ENCODE data around the gene SERINC1.

DNA sequence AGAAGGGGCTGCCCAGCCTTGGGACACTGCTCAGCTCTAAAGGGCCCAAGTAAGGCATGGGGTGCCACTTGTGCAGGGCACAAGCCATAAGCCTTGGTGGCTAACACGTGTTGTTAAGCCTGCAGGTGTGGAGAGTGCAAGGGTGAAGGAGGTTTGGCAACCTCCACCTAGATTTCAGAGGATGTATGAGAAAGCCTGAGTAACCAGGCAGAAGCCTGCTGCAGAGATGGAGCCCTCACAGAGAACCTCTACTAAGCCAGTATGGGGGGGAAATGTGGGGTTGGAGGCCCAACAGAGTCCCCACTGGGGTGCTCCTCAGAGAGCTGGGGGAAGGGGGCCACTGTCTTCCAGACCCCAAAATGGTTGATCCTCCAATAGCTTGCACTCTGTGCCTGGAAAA, 32.6 kb downstream of the SERINC1 start:
- TF ChIP-seq, protein P1, sequence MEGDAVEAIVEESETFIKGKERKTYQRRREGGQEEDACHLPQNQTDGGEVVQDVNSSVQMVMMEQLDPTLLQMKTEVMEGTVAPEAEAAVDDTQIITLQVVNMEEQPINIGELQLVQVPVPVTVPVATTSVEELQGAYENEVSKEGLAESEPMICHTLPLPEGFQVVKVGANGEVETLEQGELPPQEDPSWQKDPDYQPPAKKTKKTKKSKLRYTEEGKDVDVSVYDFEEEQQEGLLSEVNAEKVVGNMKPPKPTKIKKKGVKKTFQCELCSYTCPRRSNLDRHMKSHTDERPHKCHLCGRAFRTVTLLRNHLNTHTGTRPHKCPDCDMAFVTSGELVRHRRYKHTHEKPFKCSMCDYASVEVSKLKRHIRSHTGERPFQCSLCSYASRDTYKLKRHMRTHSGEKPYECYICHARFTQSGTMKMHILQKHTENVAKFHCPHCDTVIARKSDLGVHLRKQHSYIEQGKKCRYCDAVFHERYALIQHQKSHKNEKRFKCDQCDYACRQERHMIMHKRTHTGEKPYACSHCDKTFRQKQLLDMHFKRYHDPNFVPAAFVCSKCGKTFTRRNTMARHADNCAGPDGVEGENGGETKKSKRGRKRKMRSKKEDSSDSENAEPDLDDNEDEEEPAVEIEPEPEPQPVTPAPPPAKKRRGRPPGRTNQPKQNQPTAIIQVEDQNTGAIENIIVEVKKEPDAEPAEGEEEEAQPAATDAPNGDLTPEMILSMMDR (IDR thresholded peaks at IDR 0.05) = no peak
- TF ChIP-seq POLR2A (IDR thresholded peaks at IDR 0.05) = no peak

Measured in uterus (tissue), 2 donors.